GM23338 (cell line): Measurements from ENCODE around the gene ADAM11. TPM values are rescaled to one million over a fixed set of nuclear protein-coding genes. Genes with fewer than 3 reads are reported as not detected.
A peak's percentile ranks its signal among the peaks of the same experiment; 100 is the strongest.

Source experiments
- ATAC-seq: fragments of 200-7000 bp; cut with Tn5 transposase; 3 replicates; pipeline ENCODE4 v1.9.1; 2020
- DNase-seq: peaks from one replicate; pipeline ENCODE4 v3.0.0-alpha.2; 2015; ENCODE audit warnings: low spot score
- H2AFZ ChIP-seq: fragments of 200-600 bp; sonication (generic); 2 replicates; pipeline ENCODE4 v1.8.0; 2016; ENCODE audit warnings: antibody characterized with exemption, mild to moderate bottlenecking, moderate library complexity
- H3F3A ChIP-seq: fragments of 200-600 bp; sonication (generic); replicated peaks from 2 replicates; pipeline ENCODE4 v1.8.0; 2017; ENCODE audit warnings: antibody characterized with exemption, mixed run types, low read depth
- H3K27ac ChIP-seq: fragments of 200-600 bp; sonication (generic); 2 replicates; pipeline ENCODE4 v1.6.1; 2016; ENCODE audit warnings: low read depth
- H3K27me3 ChIP-seq: fragments of 200-600 bp; sonication (generic); 2 replicates; pipeline ENCODE4 v1.8.0; 2016; ENCODE audit warnings: mild to moderate bottlenecking, mixed run types, moderate library complexity; ENCODE audit not compliant: insufficient read depth
- H3K36me3 ChIP-seq: fragments of 200-600 bp; sonication (generic); 2 replicates; pipeline ENCODE4 v1.8.0; 2016; ENCODE audit warnings: mild to moderate bottlenecking; ENCODE audit not compliant: insufficient read depth
- H3K4me1 ChIP-seq: fragments of 200-600 bp; sonication (generic); 2 replicates; pipeline ENCODE4 v1.8.0; 2016; ENCODE audit warnings: mild to moderate bottlenecking, moderate library complexity; ENCODE audit not compliant: insufficient read depth
- H3K4me2 ChIP-seq: fragments of 200-600 bp; sonication (generic); 2 replicates; pipeline ENCODE4 v1.7.1; 2017; ENCODE audit warnings: mixed run types
- H3K4me3 ChIP-seq: fragments of 200-600 bp; sonication (generic); 2 replicates; pipeline ENCODE4 v1.6.1; 2016; ENCODE audit warnings: mixed run types
- H3K79me2 ChIP-seq: fragments of 200-600 bp; sonication (generic); replicated peaks from 2 replicates; pipeline ENCODE4 v1.8.0; 2017; ENCODE audit warnings: mild to moderate bottlenecking; ENCODE audit not compliant: insufficient read depth
- H3K9me2 ChIP-seq: fragments of 200-600 bp; sonication (generic); 2 replicates; pipeline ENCODE4 v1.8.0; 2017; ENCODE audit not compliant: insufficient read depth
- H4K20me1 ChIP-seq: fragments of 200-600 bp; sonication (generic); replicated peaks from 2 replicates; pipeline ENCODE4 v1.8.0; 2017; ENCODE audit warnings: mild to moderate bottlenecking; ENCODE audit not compliant: insufficient read depth
- H3K27ac Mint-ChIP-seq: 2 replicates; pipeline ENCODE4 v1.8.0; 2020; ENCODE audit warnings: inconsistent platforms, mild to moderate bottlenecking, moderate library complexity, mixed read lengths
- H3K27me3 Mint-ChIP-seq: 3 replicates; pipeline ENCODE4 v1.8.0; 2022; ENCODE audit warnings: low read depth, mild to moderate bottlenecking, moderate library complexity, mixed read lengths, inconsistent platforms; ENCODE audit not compliant: insufficient read depth, poor library complexity
- H3K36me3 Mint-ChIP-seq: 3 replicates; pipeline ENCODE4 v1.8.0; 2021; ENCODE audit warnings: low read depth, mild to moderate bottlenecking, inconsistent platforms, moderate library complexity, mixed read lengths
- H3K4me1 Mint-ChIP-seq: 3 replicates; pipeline ENCODE4 v1.8.0; 2020; ENCODE audit warnings: mild to moderate bottlenecking, inconsistent platforms, mixed read lengths
- H3K4me3 Mint-ChIP-seq: 3 replicates; pipeline ENCODE4 v1.8.0; 2021; ENCODE audit warnings: moderate library complexity, mild to moderate bottlenecking, inconsistent platforms, mixed read lengths
- H3K9me3 Mint-ChIP-seq: 3 replicates; pipeline ENCODE4 v1.8.0; 2020; ENCODE audit warnings: moderate library complexity, mild to moderate bottlenecking, inconsistent platforms, mixed read lengths
- EZH2phosphoT487 ChIP-seq: fragments of 200-600 bp; sonication (generic); IDR thresholded peaks from one replicate; pipeline ENCODE4 v1.8.1; 2018; ENCODE audit warnings: antibody characterized with exemption; ENCODE audit not compliant: unreplicated experiment
- NANOG ChIP-seq: IDR thresholded peaks from 2 replicates; pipeline ENCODE4 v1.6.1; 2016; ENCODE audit warnings: antibody characterized with exemption, borderline replicate concordance
- ZNF114 ChIP-seq: fragments of 250-450 bp; sonication (Bioruptor Pico); IDR thresholded peaks from 2 replicates; pipeline ENCODE4 v1.5.0; 2020; ENCODE audit warnings: mild to moderate bottlenecking, moderate library complexity
- ZNF331 ChIP-seq: fragments of 250-450 bp; sonication (Bioruptor Pico); IDR thresholded peaks from 2 replicates; pipeline ENCODE4 v1.5.0; 2020; ENCODE audit warnings: low read depth, mild to moderate bottlenecking, moderate library complexity
- polyA plus RNA-seq: library from polyadenylated mRNA; unstranded; fragments of >200 nt; fragmentation: Nextera tagmentation; extraction: Ambion mirVana; gene quantifications from 2 replicates; pipeline ENCODE4 v1.2.1, GENCODE V29; 2016
- total RNA-seq: library from RNA; depleted of rRNA; stranded (reverse); fragments of >200 nt; shearing (Covaris generic); gene quantifications from 2 replicates; pipeline ENCODE4 v1.2.3, GENCODE V29; 2014
- TF ChIP-seq, protein P1 (sequence below): IDR thresholded peaks from one replicate; pipeline ENCODE4 v1.6.1; 2018; ENCODE audit warnings: antibody characterized with exemption; ENCODE audit not compliant: unreplicated experiment
- TF ChIP-seq, protein P2 (sequence below): IDR thresholded peaks from 2 replicates; pipeline ENCODE4 v1.6.1; 2016; ENCODE audit warnings: antibody characterized with exemption
- TF ChIP-seq, protein P3 (sequence below), 2 experiments: fragments of 200-600 bp in 1 of 2; sonication (generic) in 1 of 2; conservative IDR thresholded peaks; 2 replicates each; pipeline versions ENCODE4 v1.5.1 to v1.6.1; 2016 to 2017; ENCODE audit warnings: antibody characterized with exemption in 2 of 2, low read depth in 2 of 2, mild to moderate bottlenecking in 2 of 2, moderate library complexity in 1 of 2
- TF ChIP-seq, protein P4 (sequence below): fragments of 250-450 bp; sonication (Bioruptor Pico); IDR thresholded peaks from 2 replicates; pipeline ENCODE4 v1.5.0; 2020; ENCODE audit warnings: mild to moderate bottlenecking, moderate library complexity

Gene ADAM11
- total and polyA plus RNA-seq, 2 experiments from 2014 or later = 0.55 to 4.7 TPM

DNA sequence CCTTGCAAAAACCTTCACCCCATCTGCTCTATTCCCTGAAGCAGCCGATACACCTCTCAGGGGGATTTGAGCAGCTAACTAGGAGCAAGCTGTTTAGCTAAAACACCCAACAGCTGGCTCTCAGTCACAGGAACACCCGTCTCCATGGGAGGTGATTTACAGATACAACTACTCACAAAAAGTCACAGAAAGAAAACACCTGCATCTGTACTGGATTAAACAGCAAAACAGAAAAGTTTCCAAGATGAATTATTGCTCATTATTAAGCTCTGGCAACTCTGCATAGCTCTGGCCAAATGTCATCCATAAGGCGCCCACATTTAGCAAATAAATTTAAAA, 49.0 kb downstream of the ADAM11 start (continued):
- TF ChIP-seq, protein P1, sequence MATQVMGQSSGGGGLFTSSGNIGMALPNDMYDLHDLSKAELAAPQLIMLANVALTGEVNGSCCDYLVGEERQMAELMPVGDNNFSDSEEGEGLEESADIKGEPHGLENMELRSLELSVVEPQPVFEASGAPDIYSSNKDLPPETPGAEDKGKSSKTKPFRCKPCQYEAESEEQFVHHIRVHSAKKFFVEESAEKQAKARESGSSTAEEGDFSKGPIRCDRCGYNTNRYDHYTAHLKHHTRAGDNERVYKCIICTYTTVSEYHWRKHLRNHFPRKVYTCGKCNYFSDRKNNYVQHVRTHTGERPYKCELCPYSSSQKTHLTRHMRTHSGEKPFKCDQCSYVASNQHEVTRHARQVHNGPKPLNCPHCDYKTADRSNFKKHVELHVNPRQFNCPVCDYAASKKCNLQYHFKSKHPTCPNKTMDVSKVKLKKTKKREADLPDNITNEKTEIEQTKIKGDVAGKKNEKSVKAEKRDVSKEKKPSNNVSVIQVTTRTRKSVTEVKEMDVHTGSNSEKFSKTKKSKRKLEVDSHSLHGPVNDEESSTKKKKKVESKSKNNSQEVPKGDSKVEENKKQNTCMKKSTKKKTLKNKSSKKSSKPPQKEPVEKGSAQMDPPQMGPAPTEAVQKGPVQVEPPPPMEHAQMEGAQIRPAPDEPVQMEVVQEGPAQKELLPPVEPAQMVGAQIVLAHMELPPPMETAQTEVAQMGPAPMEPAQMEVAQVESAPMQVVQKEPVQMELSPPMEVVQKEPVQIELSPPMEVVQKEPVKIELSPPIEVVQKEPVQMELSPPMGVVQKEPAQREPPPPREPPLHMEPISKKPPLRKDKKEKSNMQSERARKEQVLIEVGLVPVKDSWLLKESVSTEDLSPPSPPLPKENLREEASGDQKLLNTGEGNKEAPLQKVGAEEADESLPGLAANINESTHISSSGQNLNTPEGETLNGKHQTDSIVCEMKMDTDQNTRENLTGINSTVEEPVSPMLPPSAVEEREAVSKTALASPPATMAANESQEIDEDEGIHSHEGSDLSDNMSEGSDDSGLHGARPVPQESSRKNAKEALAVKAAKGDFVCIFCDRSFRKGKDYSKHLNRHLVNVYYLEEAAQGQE = no peak
- TF ChIP-seq, protein P2, sequence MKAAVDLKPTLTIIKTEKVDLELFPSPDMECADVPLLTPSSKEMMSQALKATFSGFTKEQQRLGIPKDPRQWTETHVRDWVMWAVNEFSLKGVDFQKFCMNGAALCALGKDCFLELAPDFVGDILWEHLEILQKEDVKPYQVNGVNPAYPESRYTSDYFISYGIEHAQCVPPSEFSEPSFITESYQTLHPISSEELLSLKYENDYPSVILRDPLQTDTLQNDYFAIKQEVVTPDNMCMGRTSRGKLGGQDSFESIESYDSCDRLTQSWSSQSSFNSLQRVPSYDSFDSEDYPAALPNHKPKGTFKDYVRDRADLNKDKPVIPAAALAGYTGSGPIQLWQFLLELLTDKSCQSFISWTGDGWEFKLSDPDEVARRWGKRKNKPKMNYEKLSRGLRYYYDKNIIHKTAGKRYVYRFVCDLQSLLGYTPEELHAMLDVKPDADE = no peak
- no peak for TF ChIP-seq ZNF331 (CRISPR knock-in tag)
- no peak for TF ChIP-seq EZH2phosphoT487

DNA sequence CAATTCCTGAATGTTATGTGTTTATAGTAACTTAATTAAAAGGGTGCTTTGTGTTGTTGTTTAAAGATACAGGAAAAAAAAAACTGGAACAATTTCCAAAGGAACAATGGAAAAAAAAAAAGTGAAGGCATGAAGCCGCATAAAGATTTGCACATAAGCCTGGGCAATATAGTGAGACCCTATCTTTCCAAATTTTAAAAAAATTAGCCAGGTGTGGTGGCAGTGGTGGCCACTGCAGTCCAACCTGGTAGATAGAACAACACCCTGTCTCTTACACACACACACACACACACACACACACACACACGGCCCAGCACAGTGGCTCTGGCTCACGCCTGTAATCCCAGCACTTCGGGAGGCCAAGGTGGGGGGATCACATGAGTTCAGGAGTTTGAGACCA, 49.4 kb downstream of the ADAM11 start:
- peaks cover 97% of the 10 kb centered on the region for H3K79me2 ChIP-seq
- no peak overlapping the region for H3K4me3 ChIP-seq
- H2AFZ ChIP-seq = no peak overlapping the region
- peaks cover 4% of the 10 kb centered on the region; the same call in 1 of the 2 replicates for H3F3A ChIP-seq
- H3K27me3 ChIP-seq = no peaks in the 10 kb centered on the region
- no peak for DNase-seq
- H3K4me2 ChIP-seq = no peak overlapping the region
- Mint-ChIP-seq H3K9me3 (no peaks in the 10 kb centered on the region), H3K4me1 (peaks cover 6% of the 10 kb centered on the region; the same call in 2 of the 3 replicates), H3K27me3 (peaks cover 10% of the 10 kb centered on the region), H3K4me3 (no peak overlapping the region), H3K36me3 (peaks cover 57% of the 10 kb centered on the region), H3K27ac (peak overlapping the region; percentile 62; the same call in 1 of the 2 replicates)
- H4K20me1 ChIP-seq = peaks cover 79% of the 10 kb centered on the region
- H3K27ac ChIP-seq = no peak overlapping the region; the same call in 1 of the 2 replicates
- H3K36me3 ChIP-seq = peaks cover 27% of the 10 kb centered on the region
- H3K9me2 ChIP-seq = no peaks in the 10 kb centered on the region
- ATAC-seq = no peak
- peaks cover 9% of the 10 kb centered on the region; the same call in 1 of the 2 replicates for H3K4me1 ChIP-seq
- TF ChIP-seq EZH2phosphoT487 = no peak
- TF ChIP-seq, protein P1 = no peak
- no peak for TF ChIP-seq ZNF114
- TF ChIP-seq NANOG = no peak
- TF ChIP-seq, protein P3, sequence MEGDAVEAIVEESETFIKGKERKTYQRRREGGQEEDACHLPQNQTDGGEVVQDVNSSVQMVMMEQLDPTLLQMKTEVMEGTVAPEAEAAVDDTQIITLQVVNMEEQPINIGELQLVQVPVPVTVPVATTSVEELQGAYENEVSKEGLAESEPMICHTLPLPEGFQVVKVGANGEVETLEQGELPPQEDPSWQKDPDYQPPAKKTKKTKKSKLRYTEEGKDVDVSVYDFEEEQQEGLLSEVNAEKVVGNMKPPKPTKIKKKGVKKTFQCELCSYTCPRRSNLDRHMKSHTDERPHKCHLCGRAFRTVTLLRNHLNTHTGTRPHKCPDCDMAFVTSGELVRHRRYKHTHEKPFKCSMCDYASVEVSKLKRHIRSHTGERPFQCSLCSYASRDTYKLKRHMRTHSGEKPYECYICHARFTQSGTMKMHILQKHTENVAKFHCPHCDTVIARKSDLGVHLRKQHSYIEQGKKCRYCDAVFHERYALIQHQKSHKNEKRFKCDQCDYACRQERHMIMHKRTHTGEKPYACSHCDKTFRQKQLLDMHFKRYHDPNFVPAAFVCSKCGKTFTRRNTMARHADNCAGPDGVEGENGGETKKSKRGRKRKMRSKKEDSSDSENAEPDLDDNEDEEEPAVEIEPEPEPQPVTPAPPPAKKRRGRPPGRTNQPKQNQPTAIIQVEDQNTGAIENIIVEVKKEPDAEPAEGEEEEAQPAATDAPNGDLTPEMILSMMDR (conservative IDR thresholded peaks at IDR 0.05; ENCODE audit: low read depth in 2 of 2) = no peak
- TF ChIP-seq, protein P4, sequence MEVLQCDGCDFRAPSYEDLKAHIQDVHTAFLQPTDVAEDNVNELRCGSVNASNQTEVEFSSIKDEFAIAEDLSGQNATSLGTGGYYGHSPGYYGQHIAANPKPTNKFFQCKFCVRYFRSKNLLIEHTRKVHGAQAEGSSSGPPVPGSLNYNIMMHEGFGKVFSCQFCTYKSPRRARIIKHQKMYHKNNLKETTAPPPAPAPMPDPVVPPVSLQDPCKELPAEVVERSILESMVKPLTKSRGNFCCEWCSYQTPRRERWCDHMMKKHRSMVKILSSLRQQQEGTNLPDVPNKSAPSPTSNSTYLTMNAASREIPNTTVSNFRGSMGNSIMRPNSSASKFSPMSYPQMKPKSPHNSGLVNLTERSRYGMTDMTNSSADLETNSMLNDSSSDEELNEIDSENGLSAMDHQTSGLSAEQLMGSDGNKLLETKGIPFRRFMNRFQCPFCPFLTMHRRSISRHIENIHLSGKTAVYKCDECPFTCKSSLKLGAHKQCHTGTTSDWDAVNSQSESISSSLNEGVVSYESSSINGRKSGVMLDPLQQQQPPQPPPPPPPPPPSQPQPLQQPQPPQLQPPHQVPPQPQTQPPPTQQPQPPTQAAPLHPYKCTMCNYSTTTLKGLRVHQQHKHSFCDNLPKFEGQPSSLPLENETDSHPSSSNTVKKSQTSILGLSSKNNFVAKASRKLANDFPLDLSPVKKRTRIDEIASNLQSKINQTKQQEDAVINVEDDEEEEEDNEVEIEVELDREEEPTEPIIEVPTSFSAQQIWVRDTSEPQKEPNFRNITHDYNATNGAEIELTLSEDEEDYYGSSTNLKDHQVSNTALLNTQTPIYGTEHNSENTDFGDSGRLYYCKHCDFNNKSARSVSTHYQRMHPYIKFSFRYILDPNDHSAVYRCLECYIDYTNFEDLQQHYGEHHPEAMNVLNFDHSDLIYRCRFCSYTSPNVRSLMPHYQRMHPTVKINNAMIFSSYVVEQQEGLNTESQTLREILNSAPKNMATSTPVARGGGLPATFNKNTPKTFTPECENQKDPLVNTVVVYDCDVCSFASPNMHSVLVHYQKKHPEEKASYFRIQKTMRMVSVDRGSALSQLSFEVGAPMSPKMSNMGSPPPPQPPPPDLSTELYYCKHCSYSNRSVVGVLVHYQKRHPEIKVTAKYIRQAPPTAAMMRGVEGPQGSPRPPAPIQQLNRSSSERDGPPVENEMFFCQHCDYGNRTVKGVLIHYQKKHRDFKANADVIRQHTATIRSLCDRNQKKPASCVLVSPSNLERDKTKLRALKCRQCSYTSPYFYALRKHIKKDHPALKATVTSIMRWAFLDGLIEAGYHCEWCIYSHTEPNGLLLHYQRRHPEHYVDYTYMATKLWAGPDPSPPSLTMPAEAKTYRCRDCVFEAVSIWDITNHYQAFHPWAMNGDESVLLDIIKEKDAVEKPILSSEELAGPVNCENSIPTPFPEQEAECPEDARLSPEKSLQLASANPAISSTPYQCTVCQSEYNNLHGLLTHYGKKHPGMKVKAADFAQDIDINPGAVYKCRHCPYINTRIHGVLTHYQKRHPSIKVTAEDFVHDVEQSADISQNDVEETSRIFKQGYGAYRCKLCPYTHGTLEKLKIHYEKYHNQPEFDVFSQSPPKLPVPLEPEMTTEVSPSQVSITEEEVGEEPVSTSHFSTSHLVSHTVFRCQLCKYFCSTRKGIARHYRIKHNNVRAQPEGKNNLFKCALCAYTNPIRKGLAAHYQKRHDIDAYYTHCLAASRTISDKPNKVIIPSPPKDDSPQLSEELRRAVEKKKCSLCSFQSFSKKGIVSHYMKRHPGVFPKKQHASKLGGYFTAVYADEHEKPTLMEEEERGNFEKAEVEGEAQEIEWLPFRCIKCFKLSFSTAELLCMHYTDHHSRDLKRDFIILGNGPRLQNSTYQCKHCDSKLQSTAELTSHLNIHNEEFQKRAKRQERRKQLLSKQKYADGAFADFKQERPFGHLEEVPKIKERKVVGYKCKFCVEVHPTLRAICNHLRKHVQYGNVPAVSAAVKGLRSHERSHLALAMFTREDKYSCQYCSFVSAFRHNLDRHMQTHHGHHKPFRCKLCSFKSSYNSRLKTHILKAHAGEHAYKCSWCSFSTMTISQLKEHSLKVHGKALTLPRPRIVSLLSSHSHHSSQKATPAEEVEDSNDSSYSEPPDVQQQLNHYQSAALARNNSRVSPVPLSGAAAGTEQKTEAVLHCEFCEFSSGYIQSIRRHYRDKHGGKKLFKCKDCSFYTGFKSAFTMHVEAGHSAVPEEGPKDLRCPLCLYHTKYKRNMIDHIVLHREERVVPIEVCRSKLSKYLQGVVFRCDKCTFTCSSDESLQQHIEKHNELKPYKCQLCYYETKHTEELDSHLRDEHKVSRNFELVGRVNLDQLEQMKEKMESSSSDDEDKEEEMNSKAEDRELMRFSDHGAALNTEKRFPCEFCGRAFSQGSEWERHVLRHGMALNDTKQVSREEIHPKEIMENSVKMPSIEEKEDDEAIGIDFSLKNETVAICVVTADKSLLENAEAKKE (CRISPR knock-in tag) = no peak
- TF ChIP-seq ZNF331 (CRISPR knock-in tag) = no peak
